Activated CD4-positive, alpha-beta T cell treated with anti-CD3 and anti-CD28 coated beads, Interleukin-2, amount 50 U/mL, for 1 hour (primary cell): ENCODE results near the gene UVRAG.

Experiments
- DNase-seq: peaks from one replicate; pipeline ENCODE4 v3.0.0-alpha.2; 2020

The UVRAG gene

GRCh38 chr11:76158394-76159302, 343.6 kb downstream of the UVRAG start:
- DNase-seq: no peak

- DNase-seq: no peak
Measured at GRCh38 chr11:76159303-76159937, 344.4 kb downstream of the UVRAG start.

GRCh38 chr11:76159983-76160661, 345.1 kb downstream of the UVRAG start:
- no peak for DNase-seq

- no peak for DNase-seq
Measured at GRCh38 chr11:76160856-76161255, 345.8 kb downstream of the UVRAG start.

GRCh38 chr11:76161261-76161961, 346.4 kb downstream of the UVRAG start:
- no peak for DNase-seq

- no peak for DNase-seq
Measured at GRCh38 chr11:76162336-76163288, 347.6 kb downstream of the UVRAG start.

- no peak for DNase-seq
Measured at GRCh38 chr11:76163289-76163880, 348.4 kb downstream of the UVRAG start.

GRCh38 chr11:76164081-76164480, 349.1 kb downstream of the UVRAG start:
- no peak for DNase-seq

GRCh38 chr11:76164861-76165751, 350.1 kb downstream of the UVRAG start:
- no peak for DNase-seq

- DNase-seq: no peak
Measured at GRCh38 chr11:76166314-76166713, 351.3 kb downstream of the UVRAG start.

- no peak for DNase-seq
Measured at GRCh38 chr11:76167590-76167989, 352.6 kb downstream of the UVRAG start.

GRCh38 chr11:76169473-76169896, 354.5 kb downstream of the UVRAG start:
- no peak for DNase-seq

GRCh38 chr11:76170468-76170867, 355.5 kb downstream of the UVRAG start:
- no peak for DNase-seq

GRCh38 chr11:76172583-76172982, 357.6 kb downstream of the UVRAG start:
- DNase-seq: no peak

GRCh38 chr11:76173663-76174062, 358.7 kb downstream of the UVRAG start:
- DNase-seq: no peak

- DNase-seq: no peak
Measured at GRCh38 chr11:76174330-76174729, 359.3 kb downstream of the UVRAG start.

GRCh38 chr11:76175783-76176182, 360.8 kb downstream of the UVRAG start:
- DNase-seq: no peak

GRCh38 chr11:76176463-76176862, 361.5 kb downstream of the UVRAG start:
- DNase-seq: no peak

GRCh38 chr11:76177250-76177686, 362.3 kb downstream of the UVRAG start:
- DNase-seq: no peak

GRCh38 chr11:76179147-76179546, 364.1 kb downstream of the UVRAG start:
- no peak for DNase-seq
